Inferior parietal cortex (tissue), 1 donor: ENCODE data around the gene ARL6IP4.

Source experiments
- DNase-seq: peaks from one replicate; pipeline ENCODE4 v3.0.0-alpha.2; 2016; ENCODE audit errors: extremely low spot score

The ARL6IP4 gene

GRCh38 chr12:122978507-122978955 is 1.9 kb upstream of the ARL6IP4 start:
- DNase-seq: no peak

- no peak for DNase-seq
Observed at GRCh38 chr12:122979001-122979907, 1.2 kb upstream of the ARL6IP4 start.

DNA sequence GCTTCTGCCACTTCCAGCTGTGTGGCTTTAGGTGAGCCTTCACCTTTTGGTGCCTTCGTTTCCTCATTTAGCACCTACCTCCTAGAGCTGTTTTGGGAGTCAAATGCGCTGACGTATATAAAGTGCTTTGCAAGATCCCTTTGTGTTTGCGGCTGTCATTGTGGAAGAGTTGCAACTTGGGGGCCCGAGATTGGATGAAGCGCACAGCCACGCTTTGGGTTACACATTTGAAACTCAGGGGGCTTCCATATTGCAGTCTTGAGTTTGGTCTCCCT is 636 bp upstream of the ARL6IP4 start:
- DNase-seq: no peak

DNA sequence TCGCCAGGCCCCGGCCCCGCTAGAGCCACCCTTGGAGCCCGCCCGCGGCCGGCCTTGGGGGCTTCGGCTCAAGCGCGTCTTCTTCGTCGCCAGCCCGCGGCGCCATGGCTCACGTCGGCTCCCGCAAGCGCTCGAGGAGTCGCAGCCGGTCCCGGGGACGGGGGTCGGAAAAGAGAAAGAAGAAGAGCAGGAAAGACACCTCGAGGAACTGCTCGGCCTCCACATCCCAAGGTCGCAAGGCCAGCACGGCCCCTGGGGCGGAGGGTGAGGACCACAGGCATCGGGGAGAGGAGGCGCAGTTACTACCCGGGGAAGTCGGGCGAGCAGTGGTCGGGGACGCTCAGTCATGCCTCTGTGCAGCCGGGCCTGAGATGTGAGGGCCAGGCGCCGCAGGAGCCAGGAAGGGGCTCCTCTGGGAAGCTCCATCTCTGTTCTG is 573 bp downstream of the ARL6IP4 start:
- DNase-seq: no peak

DNA sequence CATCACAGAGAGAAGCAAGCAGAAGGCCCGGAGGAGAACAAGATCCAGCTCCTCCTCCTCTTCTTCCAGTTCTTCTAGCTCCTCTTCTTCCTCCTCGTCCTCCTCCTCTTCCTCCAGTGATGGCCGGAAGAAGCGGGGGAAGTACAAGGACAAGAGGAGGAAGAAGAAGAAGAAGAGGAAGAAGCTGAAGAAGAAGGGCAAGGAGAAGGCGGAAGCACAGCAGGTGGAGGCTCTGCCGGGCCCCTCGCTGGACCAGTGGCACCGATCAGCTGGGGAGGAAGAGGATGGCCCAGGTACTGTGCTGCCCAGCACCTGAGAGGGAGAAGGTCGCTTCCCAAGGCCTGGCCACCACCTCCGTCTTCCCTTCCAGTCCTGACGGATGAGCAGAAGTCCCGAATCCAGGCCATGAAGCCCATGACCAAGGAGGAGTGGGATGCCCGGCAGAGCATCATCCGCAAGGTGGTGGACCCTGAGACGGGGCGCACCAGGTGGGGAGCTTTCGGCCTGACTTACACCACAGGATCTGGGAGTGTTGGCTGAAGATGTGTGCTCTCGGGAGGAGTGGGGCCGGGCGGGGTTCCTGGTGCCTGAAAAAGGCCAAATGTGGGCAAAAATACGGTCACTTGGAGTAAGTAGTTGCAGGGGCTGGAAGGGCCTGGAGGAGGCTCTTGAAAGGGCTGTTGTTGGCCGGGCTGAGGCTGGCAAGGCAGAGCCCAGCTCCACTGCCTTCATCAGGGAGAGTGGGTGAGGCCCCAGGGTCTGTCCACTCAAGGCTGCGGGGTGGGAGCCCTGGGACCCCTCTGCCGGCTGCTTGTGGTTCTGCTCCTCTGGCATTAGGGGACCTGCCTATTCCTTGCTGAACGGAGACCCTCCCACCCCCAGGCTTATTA is 1.4 kb downstream of the ARL6IP4 start:
- no peak for DNase-seq

DNA sequence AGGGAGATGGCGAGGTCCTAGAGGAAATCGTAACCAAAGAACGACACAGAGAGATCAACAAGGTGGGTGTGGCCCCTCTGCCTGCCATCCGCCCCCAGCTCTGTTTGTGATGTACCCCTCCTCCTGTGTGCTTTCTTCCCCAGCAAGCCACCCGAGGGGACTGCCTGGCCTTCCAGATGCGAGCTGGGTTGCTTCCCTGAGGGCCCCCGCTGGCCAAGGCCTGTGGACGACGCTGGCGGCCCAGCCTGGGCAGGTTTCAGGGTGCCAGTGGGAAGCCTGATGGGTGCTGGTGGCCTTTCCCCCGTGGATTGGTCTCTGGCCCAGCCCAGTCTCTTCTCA is 2.0 kb downstream of the ARL6IP4 start:
- no peak for DNase-seq

DNA sequence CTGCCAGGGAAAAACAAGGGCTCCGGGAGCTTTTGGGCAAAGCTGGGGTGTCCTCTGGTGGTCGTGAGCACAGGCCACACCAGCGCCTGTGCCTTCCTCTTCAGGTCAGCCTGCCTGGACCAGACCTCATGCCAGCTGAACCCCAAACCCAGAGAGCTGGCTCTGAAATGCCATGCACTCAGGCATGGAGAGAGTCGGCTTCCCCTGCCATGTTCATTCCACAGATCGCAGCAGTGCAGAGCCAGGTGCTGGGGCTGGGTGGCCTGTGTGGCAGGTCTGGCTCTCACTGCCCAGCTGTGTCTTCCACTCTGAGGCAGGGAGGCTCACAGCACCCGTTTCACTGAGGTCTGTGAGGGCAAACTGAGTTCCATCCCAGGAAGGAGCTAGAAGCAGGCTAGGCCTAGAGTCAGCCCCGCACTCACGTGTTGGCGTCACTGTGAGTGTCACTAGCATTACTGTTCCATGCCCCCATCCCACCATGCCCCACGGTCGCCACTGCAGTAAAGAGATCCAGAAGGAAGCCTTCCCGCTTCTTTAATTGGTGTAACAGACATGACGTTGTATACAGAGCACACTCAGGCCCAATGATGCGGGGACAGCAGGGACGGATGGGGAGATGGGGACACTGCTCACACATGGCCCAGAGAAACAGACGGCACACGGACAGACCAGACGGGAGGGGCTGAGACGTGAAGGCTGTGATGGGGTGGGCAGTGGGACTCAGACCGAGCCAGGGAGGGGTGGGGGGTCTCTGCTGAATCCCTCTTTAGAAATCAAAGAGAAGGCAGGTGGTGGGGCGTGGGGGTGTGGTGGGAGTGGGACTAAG is 2.7 kb downstream of the ARL6IP4 start:
- no peak for DNase-seq

DNA sequence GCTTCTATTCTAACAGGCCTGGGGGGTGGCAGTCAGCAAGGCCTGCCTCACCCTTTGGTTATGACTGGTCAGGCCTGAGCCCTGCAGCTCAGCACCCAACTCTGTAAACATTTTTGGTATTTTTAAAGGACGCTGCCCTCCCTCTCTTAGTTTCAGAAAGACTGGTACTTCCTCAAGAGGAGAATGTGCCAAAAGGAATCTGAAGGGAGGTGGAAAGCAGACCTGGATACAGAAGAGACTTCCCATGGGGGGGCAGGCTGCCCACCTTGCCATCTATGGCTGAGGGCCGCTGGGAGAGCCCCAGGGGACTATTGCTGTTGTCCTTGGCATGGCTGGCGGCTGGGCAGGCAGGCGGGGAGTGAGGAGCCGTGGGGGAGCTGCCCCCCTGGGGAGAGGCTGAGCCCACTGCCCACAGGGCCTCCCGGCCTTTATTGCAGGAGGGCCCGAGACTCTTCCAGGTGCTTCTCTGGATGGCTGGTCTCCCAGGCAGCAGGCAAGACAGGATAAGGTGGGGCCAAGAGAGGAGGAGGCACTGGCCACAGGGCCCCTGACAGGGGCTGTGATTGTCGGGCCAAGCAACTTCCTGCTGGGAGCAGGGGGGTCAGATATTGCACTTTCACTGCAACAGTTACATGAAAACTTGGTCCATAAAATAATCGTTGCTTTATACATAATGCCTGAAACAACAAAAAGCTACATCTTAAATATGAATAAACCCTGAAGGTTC is 3.5 kb downstream of the ARL6IP4 start:
- DNase-seq: no peak

DNA sequence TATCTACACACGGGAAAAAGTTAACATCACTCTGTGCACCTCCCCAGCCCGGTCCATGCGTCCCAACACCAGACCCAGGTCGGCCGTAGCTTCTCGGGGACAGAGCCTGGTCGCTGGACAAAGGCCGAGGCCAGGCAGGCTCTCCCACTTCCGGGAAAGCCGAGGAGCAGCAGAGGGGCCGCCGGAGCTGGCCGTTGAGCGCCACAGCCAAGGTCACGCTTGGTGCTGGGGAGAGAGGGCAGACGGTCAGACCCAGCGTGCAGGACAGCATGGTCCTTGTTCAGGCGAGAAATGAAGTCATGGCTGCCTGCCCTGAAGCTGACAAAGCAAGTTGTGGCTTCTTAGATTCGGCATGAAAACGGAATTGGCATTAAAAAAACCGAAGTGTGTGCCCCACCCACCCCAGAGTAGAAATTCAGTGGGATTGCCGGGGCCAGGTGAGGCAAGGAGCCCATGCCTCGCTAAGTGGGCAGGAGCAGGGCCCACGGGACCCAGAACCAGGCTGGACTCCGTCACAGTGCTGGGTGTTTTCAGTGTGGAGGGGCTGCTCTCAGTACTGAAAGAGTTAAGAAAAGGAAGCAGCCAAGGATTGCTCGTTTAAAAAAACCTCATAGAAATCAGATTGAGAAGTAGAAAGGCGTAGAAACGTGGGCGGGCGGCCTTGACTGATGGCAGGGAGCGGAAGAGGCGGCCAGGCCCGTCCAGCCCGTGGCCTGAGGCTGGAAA is 4.3 kb downstream of the ARL6IP4 start:
- DNase-seq: no peak

GRCh38 chr12:122985338-122986257 is 5.1 kb downstream of the ARL6IP4 start:
- DNase-seq: no peak

GRCh38 chr12:122986258-122986871 is 5.9 kb downstream of the ARL6IP4 start:
- no peak for DNase-seq

DNA sequence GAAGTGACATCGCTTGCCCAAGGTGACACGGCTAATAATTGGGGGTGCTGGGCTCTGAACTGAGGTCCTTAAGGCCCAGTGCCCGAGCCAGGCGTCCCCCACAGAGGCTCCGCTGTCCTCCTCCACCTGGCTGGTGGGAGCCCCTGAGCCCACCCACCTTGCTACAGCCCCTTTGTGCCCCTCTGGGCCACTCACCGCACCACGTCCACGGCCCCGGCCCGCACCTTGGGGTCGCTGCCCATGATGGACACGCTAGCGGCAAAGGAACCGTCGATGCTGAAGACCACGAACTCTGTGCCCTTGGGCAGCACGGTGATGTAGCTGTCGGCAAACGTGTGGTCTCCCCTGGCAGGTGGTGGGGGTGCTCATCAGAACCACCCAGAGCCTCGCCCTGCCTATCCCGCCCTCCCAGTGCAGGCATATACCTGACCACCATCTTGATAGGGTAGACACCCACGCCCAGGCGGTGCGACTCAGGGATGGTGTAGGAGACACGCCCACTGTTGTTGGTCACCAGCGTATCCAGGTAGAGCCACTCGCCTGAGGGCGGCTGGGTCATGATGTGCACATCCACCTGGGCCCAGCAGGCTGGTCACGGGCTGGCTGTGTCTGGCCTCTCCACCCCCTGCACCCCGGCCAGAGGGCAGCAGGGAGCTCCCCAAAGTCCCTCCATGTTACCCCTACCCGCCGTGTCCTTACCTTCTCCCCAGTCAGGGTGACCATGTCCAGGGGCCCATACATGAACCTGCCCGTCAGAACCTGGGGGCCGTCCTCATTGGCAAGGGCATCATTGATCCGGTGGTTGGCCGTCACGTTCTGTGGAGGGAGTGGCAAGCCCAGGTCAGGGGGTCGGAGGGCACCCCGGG is 6.8 kb downstream of the ARL6IP4 start:
- DNase-seq: no peak

DNA sequence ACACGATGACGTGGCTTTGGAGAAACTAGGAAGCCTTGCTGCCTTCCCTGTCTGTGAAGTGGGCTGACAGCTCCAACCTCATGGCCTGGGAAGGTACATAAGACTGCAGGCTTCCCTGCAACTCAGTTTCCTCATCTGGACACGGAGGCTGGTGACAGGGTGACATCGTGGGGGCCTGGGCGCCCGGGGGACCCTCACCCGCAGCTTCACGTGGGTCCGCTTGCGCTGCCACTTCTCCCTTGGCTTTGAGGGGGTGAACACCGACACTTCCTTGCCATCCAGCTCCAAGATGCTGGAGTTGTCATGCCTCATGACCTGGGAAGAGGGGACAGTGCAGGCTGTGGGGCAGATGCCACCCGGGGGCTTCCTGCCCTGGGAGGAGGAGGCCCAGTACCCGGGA is 7.6 kb downstream of the ARL6IP4 start:
- DNase-seq: no peak

DNA sequence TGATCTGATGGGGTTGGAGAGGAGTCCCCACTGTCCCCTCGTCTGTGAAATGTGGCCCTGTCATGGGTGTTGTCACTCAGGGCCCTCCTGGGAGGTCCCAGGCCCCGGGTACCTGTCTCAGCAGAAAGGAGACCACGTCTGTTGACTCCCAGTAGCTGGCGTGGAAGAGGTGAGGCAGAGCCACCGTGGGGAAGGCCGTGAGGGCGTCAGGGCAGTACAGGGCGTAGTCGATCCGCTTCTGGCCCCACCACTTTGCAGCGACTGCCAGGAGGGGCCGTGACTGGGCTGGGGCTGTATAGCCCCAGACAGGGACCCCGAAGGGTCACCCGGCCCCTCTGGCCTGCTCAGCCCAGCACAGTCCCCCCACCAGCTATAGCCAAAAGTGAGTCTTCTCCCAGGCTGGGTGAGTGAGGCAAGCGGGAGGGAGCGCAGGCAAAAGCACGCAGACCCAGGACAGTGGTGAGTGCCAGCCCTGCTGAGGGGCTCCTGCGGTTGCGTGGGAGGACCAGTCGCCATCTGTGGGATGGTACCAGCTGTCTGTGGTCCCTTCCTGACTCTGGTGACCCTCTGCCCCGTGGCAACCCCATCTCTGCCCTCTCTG is 8.2 kb downstream of the ARL6IP4 start:
- no peak for DNase-seq

GRCh38 chr12:122989225-122989839 is 8.9 kb downstream of the ARL6IP4 start:
- DNase-seq: no peak

GRCh38 chr12:122989874-122990419 is 9.5 kb downstream of the ARL6IP4 start:
- no peak for DNase-seq

GRCh38 chr12:122990561-122990960 is 10.1 kb downstream of the ARL6IP4 start:
- DNase-seq: no peak
